HFFc6 (cell line): ENCODE results near the gene GRIK4. TPM values are rescaled to one million over a fixed set of nuclear protein-coding genes. Genes with fewer than 3 reads are reported as not detected.

Experiments
- DNase-seq: peaks from one replicate; pipeline ENCODE4 v3.0.0-alpha.2; 2018
- H3K27ac Mint-ChIP-seq: 2 replicates; pipeline ENCODE4 v1.8.0; 2020; ENCODE audit warnings: mild to moderate bottlenecking, mixed read lengths
- H3K27me3 Mint-ChIP-seq: 2 replicates; pipeline ENCODE4 v1.8.0; 2021; ENCODE audit warnings: mild to moderate bottlenecking, moderate library complexity, mixed read lengths; ENCODE audit not compliant: insufficient read depth
- H3K36me3 Mint-ChIP-seq: 2 replicates; pipeline ENCODE4 v1.8.0; 2021; ENCODE audit warnings: low read depth, mixed read lengths
- H3K4me1 Mint-ChIP-seq: 2 replicates; pipeline ENCODE4 v1.8.0; 2020; ENCODE audit warnings: low read depth, mixed read lengths
- H3K4me3 Mint-ChIP-seq: 2 replicates; pipeline ENCODE4 v1.8.0; 2020; ENCODE audit warnings: mild to moderate bottlenecking, moderate library complexity, mixed read lengths
- H3K9me3 Mint-ChIP-seq: 2 replicates; pipeline ENCODE4 v1.8.0; 2020; ENCODE audit warnings: mild to moderate bottlenecking, mixed read lengths
- total RNA-seq, 6 experiments: library from RNA; stranded (reverse); fragmentation: NEBNext Ultra II Directional; extraction: Animal tissue kit (Norgen Biotek cat#: 25700); gene quantifications; 2 replicates in 1 of 6; 3 replicates in 5 of 6; pipeline ENCODE4 v1.2.3, GENCODE V29; 2021
- TF ChIP-seq, protein P1 (sequence below): fragments of 200-600 bp; sonication (generic); IDR thresholded peaks from 2 replicates; pipeline ENCODE4 v1.5.0; 2021; ENCODE audit warnings: antibody characterized with exemption, mild to moderate bottlenecking

The GRIK4 gene
- total RNA-seq, 6 experiments from 2014 or later = not detected

DNA sequence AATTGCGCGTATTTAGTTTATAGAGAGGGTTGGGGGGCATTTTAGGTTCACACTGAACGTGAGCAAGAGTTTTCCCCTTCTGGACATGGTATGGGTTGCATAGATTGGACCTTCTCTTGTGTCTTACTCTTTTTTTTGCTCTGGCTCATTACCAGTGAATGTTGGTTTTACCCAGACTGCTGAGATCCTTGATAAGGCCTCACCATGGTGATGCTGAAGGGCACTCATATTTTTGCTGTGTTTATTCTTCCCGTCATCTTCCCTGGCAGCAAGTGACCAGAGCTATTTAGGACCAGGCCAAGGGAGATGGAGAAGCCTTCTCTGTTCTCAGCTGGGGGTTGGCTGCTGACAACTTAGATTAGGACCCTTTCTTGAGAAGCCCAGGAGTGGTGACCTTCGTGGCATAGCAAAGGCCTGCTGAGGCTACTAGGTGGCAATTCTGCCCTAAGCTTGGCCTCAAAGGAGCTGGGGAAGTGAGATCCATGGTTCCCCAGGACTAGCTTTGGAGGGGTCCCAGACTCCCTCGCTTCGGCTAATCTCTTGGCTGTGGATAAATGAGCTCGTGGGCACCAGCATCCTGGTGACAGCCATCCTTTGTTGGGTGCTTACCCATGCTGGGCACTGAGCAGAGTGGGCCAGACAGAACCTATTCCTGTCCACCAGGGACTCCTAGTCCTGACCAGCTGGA lies 47.3 kb downstream of the GRIK4 start:
- Mint-ChIP-seq H3K27me3 (peaks cover 40% of the 10 kb centered on the region), H3K36me3 (no peaks in the 10 kb centered on the region), H3K4me3 (no peak overlapping the region), H3K4me1 (no peaks in the 10 kb centered on the region), H3K27ac (no peak overlapping the region), H3K9me3 (no peaks in the 10 kb centered on the region)
- DNase-seq = no peak
- TF ChIP-seq, protein P1, sequence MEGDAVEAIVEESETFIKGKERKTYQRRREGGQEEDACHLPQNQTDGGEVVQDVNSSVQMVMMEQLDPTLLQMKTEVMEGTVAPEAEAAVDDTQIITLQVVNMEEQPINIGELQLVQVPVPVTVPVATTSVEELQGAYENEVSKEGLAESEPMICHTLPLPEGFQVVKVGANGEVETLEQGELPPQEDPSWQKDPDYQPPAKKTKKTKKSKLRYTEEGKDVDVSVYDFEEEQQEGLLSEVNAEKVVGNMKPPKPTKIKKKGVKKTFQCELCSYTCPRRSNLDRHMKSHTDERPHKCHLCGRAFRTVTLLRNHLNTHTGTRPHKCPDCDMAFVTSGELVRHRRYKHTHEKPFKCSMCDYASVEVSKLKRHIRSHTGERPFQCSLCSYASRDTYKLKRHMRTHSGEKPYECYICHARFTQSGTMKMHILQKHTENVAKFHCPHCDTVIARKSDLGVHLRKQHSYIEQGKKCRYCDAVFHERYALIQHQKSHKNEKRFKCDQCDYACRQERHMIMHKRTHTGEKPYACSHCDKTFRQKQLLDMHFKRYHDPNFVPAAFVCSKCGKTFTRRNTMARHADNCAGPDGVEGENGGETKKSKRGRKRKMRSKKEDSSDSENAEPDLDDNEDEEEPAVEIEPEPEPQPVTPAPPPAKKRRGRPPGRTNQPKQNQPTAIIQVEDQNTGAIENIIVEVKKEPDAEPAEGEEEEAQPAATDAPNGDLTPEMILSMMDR = no peak

DNA sequence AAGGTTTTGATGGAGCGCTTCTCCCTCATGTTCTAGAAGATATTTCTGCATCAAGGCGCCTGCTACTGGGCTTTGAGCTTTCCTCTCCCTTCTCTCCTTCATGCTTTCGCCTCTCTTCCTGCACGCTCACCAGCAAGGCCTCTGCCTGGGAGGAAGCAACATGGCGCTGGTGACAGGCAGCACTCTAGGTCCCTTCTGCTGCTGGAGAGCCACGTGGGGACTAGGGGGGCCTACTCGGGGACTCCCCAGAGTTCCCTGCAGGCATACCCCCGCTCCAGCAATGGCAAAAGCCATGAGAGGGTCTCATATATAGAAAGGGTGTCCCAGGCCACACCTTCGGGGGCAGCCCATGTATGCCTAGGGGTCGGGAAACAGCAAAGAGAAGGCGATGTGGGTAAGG lies 49.7 kb downstream of the GRIK4 start:
- peaks cover 14% of the 10 kb centered on the region for H3K4me1 Mint-ChIP-seq
- TF ChIP-seq, protein P1 = no peak

DNA sequence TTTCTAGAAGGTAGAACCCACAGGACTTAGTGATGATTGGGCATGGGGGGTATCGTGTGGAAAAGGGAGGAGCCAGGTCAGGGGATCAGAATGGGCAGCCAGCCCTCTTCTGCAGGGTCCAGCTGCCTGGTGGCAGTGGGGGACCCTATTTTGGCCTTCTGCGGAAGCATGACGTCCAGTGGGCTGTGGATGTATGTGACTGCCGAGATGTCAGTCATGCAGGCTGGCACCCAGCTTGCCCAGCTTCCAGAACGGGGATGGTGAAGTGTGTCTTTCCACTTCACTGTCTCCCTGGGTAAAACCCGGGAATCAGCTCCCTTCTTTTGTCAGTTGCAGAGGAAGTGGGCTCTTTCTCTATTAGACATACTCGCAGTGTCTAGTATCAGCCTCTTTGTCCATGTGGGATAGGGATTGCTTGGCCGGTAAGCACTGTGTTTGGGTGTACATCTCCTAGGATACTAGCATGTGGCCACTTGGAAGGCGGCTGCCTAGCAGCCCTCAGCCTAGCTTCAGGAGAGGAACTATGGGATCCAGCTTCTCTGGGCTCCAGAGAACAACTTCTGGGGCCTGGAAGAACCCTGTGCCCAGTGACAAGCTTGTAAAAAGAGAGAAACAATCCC lies 51.4 kb downstream of the GRIK4 start:
- Mint-ChIP-seq H3K27me3 (peaks cover 15% of the 10 kb centered on the region), H3K36me3 (no peaks in the 10 kb centered on the region), H3K27ac (no peak overlapping the region), H3K9me3 (no peaks in the 10 kb centered on the region), H3K4me1 (peaks cover 15% of the 10 kb centered on the region), H3K4me3 (no peak overlapping the region)
- no peak for DNase-seq
- TF ChIP-seq, protein P1 = no peak

More for the DNA sequence above, 49.7 kb downstream of the GRIK4 start:
- Mint-ChIP-seq H3K4me3 (no peak overlapping the region), H3K36me3 (no peaks in the 10 kb centered on the region), H3K9me3 (no peaks in the 10 kb centered on the region), H3K27me3 (peaks cover 28% of the 10 kb centered on the region), H3K27ac (no peak overlapping the region)
- DNase-seq = no peak

DNA sequence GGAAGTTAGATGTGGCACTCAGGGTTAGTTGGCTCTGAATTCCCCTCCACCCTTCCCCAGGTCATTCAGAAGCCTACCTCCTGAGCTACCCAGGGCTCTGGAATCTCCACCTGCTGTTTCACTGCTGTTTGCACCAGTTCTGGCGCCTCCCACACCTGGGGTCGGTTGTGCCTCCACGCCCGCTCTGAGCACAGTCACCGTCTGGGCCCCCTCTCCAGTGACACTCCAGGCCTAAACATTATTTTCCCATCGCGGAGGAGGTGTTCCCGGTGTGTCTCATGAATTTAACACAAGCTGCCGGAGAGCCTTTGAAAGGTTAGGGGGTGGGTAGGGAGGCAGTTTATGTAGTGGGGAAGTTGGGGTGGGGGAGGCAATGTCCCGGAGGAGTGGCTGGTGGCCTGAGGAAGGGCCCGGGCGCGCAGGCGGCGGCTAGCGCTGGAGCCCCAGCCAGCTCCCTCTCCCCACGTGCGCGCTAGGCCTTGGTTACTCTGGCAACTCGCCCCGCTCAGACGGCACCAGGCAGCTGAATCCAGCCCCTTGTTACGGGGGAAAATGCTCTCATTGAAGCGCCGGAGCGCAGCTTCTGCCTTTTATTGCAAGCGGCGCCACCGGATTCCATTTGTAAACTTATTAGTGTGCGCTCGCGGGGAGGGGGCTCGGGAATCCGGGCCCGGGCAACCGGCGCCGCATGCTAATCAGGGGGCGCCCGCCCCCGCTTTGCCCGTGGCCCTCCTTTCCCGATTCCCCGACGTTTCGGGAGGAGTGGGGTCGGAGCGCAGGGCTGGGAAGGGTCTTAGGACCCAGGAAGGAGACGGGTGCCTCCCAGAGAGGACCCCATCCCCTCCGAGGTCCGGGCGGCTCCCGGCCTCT lies 52.4 kb downstream of the GRIK4 start:
- Mint-ChIP-seq H3K27me3 (peaks cover 15% of the 10 kb centered on the region), H3K27ac (no peak overlapping the region), H3K36me3 (no peaks in the 10 kb centered on the region), H3K4me3 (no peak overlapping the region), H3K9me3 (no peaks in the 10 kb centered on the region), H3K4me1 (peaks cover 15% of the 10 kb centered on the region)
- no peak for DNase-seq
- TF ChIP-seq, protein P1 = no peak

DNA sequence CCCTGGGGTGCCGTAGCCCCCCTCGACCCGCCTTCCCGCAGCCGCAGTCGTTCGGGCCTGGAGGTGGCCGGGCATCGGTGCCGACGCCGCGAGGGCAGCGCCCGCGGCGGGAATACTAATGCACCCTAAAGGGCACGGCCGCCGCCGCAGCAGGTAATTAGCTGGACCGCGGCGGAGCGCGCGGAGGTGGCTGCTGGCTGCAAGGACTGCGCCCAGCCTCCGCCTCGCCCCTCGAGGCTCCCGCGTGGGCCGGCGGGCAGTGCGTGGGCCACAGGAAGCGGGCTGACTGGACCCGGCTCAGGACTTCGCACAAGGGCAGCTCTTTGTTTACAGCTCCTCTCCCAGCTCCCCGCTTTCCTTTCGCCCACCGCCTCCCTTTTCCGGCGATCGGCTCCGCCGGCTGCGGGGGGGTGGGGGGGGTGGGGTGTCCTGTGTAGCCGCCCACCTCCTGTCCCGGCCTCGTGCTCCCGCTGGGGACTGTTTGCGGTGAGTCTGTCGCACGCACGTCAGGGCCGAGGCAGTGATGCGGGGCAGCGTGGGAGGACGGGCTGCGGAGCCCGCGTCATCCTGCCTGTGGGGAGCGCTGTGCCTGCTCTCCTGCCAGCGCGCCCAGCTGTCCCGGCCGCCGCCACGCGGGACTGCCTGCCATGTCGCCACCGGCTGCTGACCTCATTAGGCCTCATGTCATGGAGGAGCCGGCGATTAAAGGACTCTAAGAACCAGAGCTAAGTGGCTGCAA lies 53.2 kb downstream of the GRIK4 start:
- Mint-ChIP-seq H3K4me1 (peaks cover 15% of the 10 kb centered on the region), H3K9me3 (no peaks in the 10 kb centered on the region), H3K27ac (no peak overlapping the region; the same call in 1 of the 2 replicates), H3K27me3 (peaks cover 15% of the 10 kb centered on the region), H3K4me3 (peak overlapping the region; percentile 54), H3K36me3 (no peaks in the 10 kb centered on the region)
- peak; percentile 32 for DNase-seq
- TF ChIP-seq, protein P1 = peak; percentile 65
